Choroid plexus epithelial cell (primary cell): Measurements from ENCODE around the gene CPEB3.
A peak's percentile ranks its signal among the peaks of the same experiment; 100 is the strongest.

Source experiments
- DNase-seq: peaks from one replicate; pipeline ENCODE4 v3.0.0-alpha.2; 2010; ENCODE audit warnings: low read depth
- H3K4me3 ChIP-seq: 2 replicates; pipeline ENCODE4 v1.5.1; 2011; ENCODE audit warnings: low read depth, mild to moderate bottlenecking, control low read depth, low read length, moderate library complexity
- TF ChIP-seq, protein P1 (sequence below): conservative IDR thresholded peaks from 2 replicates; pipeline ENCODE4 v1.5.1; 2011; ENCODE audit warnings: low read depth, mild to moderate bottlenecking, control low read depth, inconsistent platforms, low read length, moderate library complexity

CPEB3 gene

DNA sequence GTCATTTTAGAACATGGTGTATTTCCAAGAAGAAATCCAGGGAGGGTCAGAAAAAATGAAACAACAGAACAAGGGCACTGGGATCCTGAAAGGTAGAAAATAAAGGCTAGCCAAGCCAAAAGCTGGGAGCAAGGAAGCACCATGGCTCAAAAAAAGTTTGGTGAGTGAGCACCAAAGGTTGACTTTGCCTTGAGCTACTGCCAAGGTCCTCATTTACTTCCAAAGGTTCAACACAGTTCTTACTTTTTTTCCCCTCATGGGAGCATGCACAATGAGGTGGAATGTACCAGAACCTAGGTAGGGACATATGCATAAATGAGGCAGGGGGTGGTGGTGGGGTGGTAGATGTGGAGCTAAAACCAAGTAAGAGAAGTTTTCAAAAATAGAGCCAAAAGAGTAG, 182.8 kb downstream of the CPEB3 start:
- H3K4me3 ChIP-seq: no peak overlapping the region
- TF ChIP-seq, protein P1, sequence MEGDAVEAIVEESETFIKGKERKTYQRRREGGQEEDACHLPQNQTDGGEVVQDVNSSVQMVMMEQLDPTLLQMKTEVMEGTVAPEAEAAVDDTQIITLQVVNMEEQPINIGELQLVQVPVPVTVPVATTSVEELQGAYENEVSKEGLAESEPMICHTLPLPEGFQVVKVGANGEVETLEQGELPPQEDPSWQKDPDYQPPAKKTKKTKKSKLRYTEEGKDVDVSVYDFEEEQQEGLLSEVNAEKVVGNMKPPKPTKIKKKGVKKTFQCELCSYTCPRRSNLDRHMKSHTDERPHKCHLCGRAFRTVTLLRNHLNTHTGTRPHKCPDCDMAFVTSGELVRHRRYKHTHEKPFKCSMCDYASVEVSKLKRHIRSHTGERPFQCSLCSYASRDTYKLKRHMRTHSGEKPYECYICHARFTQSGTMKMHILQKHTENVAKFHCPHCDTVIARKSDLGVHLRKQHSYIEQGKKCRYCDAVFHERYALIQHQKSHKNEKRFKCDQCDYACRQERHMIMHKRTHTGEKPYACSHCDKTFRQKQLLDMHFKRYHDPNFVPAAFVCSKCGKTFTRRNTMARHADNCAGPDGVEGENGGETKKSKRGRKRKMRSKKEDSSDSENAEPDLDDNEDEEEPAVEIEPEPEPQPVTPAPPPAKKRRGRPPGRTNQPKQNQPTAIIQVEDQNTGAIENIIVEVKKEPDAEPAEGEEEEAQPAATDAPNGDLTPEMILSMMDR: no peak
- no peak for DNase-seq

DNA sequence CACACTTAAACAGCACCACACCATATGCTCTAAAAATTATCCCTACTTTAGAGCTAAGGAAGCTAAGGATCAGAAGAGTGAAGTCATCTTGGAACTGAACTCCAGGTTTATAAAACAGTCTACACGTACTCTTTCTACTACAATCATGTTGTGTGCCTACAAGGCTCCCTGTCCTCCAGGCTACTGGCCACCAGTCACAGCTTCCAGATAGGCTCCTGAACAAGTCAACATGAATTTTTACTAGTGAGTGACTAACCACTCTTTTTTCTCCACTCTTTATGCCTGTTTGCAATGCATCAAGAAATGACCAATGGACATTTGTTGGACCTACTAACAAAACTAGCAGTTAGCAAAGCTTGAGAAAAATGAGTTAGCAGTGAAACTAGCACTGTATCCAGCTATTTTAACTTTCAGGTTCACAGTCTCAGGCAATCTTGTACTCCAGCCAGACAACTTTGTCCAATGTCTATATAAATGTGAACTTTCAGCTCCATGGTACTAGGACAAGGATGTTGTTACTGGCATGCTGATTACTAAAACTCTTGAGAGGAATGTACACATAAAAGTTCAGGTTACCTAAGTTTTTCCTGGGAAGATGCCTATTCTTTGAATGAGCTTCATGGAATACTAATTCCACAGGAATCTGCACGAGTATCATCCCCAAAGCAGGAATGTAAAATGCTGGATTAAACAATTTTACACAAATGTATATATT, 187.3 kb downstream of the CPEB3 start:
- TF ChIP-seq, protein P1: no peak
- no peak for DNase-seq
- H3K4me3 ChIP-seq: no peak overlapping the region

DNA sequence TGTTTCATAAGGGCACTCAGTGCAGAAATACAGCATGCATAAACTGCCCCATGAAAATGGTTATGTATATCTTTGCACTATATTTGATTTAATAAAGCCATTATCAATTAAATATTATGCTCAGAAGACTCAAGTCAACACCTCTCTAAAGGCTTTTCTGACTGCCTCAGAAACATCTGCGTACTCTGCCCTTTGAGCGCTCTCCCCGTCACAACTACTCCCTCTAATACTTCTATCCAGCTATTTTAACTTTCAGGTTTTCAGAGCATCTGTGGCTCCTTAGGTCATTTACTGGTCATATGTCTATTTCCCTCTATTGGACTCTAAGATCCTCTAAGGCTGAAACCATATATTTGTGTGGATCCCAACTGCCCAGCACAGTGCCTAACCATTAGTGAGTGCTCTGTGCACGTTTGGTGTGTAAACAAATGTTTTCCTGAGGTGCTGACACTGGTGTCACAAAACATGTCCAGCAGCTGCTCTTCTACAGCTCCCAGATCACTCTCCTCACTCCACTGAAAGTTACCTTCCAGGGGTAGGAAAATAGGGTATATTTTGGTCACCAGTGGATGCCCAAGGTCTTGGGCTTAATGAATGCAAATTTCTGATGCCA, 188.2 kb downstream of the CPEB3 start:
- no peak overlapping the region for H3K4me3 ChIP-seq
- DNase-seq: no peak
- TF ChIP-seq, protein P1: no peak

DNA sequence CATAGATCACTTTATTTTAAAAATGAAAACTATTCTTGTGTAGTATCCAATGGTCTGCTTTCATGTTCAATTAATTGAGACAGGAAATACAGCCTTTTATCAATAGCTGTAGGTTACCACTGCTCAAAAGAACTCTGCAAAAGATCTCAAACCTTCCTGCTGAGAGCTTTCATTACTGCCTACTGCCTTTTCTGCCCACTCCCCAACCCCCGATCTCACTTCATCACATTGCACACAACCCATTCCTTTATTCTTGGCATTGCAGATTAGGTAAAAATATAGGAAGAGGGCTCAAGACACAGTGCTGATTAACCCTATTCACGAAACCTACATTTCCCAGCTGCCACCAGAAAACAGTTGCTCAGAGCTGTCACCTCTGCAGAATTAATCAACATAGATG, 195.9 kb downstream of the CPEB3 start:
- H3K4me3 ChIP-seq: no peak overlapping the region
- TF ChIP-seq, protein P1: no peak

DNA sequence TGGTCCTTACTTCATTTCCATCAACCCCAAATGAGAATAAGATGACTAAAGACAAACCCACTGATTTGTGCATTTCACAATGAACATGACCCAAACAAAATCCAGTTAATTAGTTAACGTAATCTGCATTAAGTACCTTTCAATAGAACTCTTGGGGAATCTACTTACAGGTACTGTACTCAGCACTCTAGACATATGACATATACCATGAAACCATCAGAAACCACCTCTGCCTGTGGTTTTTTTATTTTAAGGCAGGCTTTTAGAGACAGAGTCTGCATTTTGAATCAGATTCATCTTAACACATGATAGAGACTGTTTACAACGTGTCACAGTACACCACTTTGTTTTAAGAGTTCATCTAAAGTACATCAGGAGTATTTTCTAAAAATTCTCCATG, 198.9 kb downstream of the CPEB3 start:
- no peak overlapping the region for H3K4me3 ChIP-seq
- TF ChIP-seq, protein P1: no peak
- DNase-seq: no peak

More for the DNA sequence above, 195.9 kb downstream of the CPEB3 start:
- no peak for DNase-seq

DNA sequence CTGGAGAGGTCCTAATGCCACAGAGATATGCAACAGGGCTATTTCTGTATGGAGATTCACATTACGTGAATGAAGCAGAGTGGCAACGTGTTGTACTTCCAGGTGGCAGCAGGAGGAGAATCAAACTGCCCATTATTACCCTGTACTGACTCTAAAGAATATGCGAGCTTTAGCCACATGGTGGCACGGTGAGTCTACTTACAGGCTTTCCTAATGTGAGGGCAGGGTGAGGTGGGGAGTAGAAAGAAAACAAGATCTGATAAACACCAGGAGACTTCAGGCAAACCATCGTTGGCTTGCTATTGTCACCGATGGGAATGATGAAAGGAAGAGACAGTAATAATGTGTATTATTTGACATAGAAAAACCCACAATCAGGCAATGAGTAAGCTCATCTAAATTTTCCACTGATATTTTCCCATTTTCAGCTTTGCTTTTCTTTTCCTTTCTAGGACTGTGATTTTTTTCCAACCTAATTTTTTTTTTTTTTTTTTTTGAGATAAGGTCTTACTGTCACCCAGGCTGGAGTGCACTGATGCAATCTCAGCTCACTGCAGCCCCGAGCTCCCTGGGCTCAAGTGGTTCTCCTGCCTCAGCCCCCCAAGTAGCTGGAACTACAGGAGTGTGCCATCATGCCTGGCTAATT, 203.0 kb downstream of the CPEB3 start:
- H3K4me3 ChIP-seq: no peak overlapping the region
- peak; percentile 92 for DNase-seq
- TF ChIP-seq, protein P1: peak; percentile 92
